Sigmoid colon (tissue), 4 donors: ENCODE results near the gene CCT6A.
"Not testable (repeated sequence)": the region's sequence is repeated elsewhere in the genome, so short reads cannot be mapped to it uniquely, and the experiment has no call there.

ENCODE experiments used
- EP300 ChIP-seq, 4 donors: sonication (generic); formaldehyde crosslinking; IDR thresholded peaks; one replicate each; pipeline ENCODE4 v1.6.1; 2017; ENCODE audit warnings: antibody characterized with exemption in 4 of 4
- POLR2A ChIP-seq, 2 donors: fragments of 450-650 bp; IDR thresholded peaks; one replicate each; pipeline ENCODE4 v1.6.1; 2016; ENCODE audit warnings: antibody characterized with exemption in 2 of 2, mild to moderate bottlenecking in 2 of 2, moderate library complexity in 2 of 2
- POLR2AphosphoS5 ChIP-seq, 4 donors: sonication (generic); formaldehyde crosslinking; IDR thresholded peaks; one replicate each; pipeline ENCODE4 v1.6.1; 2017; ENCODE audit warnings: antibody characterized with exemption in 4 of 4
- TF ChIP-seq, protein P1 (sequence below), 4 experiments: fragments of 450-650 bp in 3 of 4; fragments of 200-600 bp in 1 of 4; IDR thresholded peaks; one replicate each; pipeline ENCODE4 v1.5.1; 2016 to 2019; ENCODE audit warnings: antibody characterized with exemption in 4 of 4, mild to moderate bottlenecking in 3 of 4, moderate library complexity in 2 of 4

DNA sequence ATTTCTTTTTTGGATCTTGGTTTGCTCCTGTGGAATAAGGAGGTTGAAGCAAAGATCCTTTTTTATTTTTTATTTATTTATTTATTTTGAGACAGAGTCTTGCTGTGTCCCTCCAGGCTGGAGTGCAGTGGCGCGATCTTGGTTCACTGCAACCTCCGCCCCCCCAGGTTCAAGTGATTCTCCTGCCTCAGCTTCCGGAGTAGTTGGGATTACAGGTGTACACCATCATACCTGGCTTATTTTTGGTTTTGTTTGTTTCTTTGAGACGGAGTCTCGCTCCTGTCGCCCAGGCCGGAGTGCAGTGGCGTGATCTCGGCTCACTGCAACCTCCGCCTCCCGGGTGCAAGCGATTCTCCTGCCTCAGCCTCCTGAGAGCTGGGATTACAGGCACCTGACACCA lies 14.8 kb downstream of the CCT6A start:
- TF ChIP-seq, protein P1, sequence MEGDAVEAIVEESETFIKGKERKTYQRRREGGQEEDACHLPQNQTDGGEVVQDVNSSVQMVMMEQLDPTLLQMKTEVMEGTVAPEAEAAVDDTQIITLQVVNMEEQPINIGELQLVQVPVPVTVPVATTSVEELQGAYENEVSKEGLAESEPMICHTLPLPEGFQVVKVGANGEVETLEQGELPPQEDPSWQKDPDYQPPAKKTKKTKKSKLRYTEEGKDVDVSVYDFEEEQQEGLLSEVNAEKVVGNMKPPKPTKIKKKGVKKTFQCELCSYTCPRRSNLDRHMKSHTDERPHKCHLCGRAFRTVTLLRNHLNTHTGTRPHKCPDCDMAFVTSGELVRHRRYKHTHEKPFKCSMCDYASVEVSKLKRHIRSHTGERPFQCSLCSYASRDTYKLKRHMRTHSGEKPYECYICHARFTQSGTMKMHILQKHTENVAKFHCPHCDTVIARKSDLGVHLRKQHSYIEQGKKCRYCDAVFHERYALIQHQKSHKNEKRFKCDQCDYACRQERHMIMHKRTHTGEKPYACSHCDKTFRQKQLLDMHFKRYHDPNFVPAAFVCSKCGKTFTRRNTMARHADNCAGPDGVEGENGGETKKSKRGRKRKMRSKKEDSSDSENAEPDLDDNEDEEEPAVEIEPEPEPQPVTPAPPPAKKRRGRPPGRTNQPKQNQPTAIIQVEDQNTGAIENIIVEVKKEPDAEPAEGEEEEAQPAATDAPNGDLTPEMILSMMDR (IDR thresholded peaks at IDR 0.05): not testable (repeated sequence)
- TF ChIP-seq POLR2A, POLR2AphosphoS5, EP300 (IDR thresholded peaks at IDR 0.05): not testable (repeated sequence)
